ENCODE results near the gene MSL3.

- TF ChIP-seq ZNF140 (tag by site-specific recombination; IDR thresholded peaks at IDR 0.05) = no peak
- no peak for TF ChIP-seq ZFHX2 (tag by site-specific recombination; conservative IDR thresholded peaks at IDR 0.05)
- no peak for TF ChIP-seq KLF10 (tag by site-specific recombination; IDR thresholded peaks at IDR 0.05)
- no peak for TF ChIP-seq KLF8 (tag by site-specific recombination; IDR thresholded peaks at IDR 0.05)
- TF ChIP-seq ZSCAN18 (tag by site-specific recombination; IDR thresholded peaks at IDR 0.05) = no peak
- TF ChIP-seq CTCF (tag by site-specific recombination; IDR thresholded peaks at IDR 0.05) = no peak
- TF ChIP-seq ZNF37A (tag by site-specific recombination; IDR thresholded peaks at IDR 0.05) = no peak
- TF ChIP-seq ZNF548 (tag by site-specific recombination; IDR thresholded peaks at IDR 0.05) = no peak
- no peak for TF ChIP-seq ZNF24 (tag by site-specific recombination; IDR thresholded peaks at IDR 0.05)
- TF ChIP-seq ZNF274 (IDR thresholded peaks at IDR 0.05; ENCODE audit: low read length) = no peak
- TF ChIP-seq ZNF274 (tag by site-specific recombination; IDR thresholded peaks at IDR 0.05; ENCODE audit: borderline replicate concordance) = no peak
These were observed 34.7 kb downstream of the MSL3 start for GRCh38 chrX:11792461-11793421.
